Stimulated activated CD4-positive, alpha-beta T cell treated with anti-CD3 and anti-CD28 coated beads, Interleukin-12 subunit alpha, Interleukin-12 subunit beta, amount 100 ng/mL, for 4 hours (primary cell): ENCODE measurements around the gene KCNT2.

ENCODE experiments used
- DNase-seq: peaks from one replicate; pipeline ENCODE4 v3.0.0-alpha.2; 2020

Gene KCNT2

GRCh38 chr1:196178083-196178635, 430.1 kb downstream of the KCNT2 start:
- no peak for DNase-seq
